Common myeloid progenitor, CD34-positive (primary cell): ENCODE results near the gene RTRAF.

Experiments used
- CTCF ChIA-PET: fragments of 350-600 bp; sonication (Branson Sonifier 250); formaldehyde crosslinking; loops from one replicate; lab custom pipeline; 2021; ENCODE audit warnings: antibody characterized with exemption; lab: Charles Lee
- POLR2A ChIA-PET: fragments of 350-600 bp; sonication (Branson Sonifier 250); formaldehyde crosslinking; loops from one replicate; lab custom pipeline; 2021; ENCODE audit warnings: antibody characterized with exemption; lab: Charles Lee
- DNase-seq, 3 donors: peaks; one replicate each; pipeline versions ENCODE4 v3.0.0 to v3.0.0-alpha.2; 2013
- H3K27ac ChIP-seq, 2 experiments: 1 replicate in 1 of 2; 2 replicates in 1 of 2; pipeline ENCODE4 v1.7.0; 2013; ENCODE audit warnings: inconsistent platforms in 2 of 2, low read length in 2 of 2, mild to moderate bottlenecking in 2 of 2, low read depth in 1 of 2, moderate library complexity in 1 of 2; ENCODE audit not compliant: severe bottlenecking in 2 of 2, insufficient read depth in 1 of 2, poor library complexity in 1 of 2
- H3K27me3 ChIP-seq, 5 experiments: replicated peaks in 2 of 5; 1 replicate in 3 of 5; 2 replicates in 2 of 5; pipeline versions ENCODE4 v1.6.1 to v1.7.0; 2013; ENCODE audit warnings: low read length in 4 of 5, mild to moderate bottlenecking in 2 of 5, moderate library complexity in 2 of 5, inconsistent platforms in 1 of 5; ENCODE audit not compliant: insufficient read depth in 5 of 5, control insufficient read depth in 4 of 5
- H3K36me3 ChIP-seq, 4 experiments: 1 replicate in 2 of 4; 2 replicates in 2 of 4; pipeline versions ENCODE4 v1.6.1 to v1.7.0; 2013; ENCODE audit warnings: low read length in 3 of 4, control low read depth in 1 of 4, mild to moderate bottlenecking in 1 of 4; ENCODE audit not compliant: control insufficient read depth in 4 of 4, insufficient read depth in 4 of 4
- H3K4me1 ChIP-seq, 4 experiments: 1 replicate in 3 of 4; 2 replicates in 1 of 4; pipeline versions ENCODE4 v1.6.1 to v1.7.1; 2013; ENCODE audit warnings: low read length in 3 of 4, mild to moderate bottlenecking in 3 of 4, control low read depth in 1 of 4, inconsistent platforms in 1 of 4, moderate library complexity in 1 of 4; ENCODE audit not compliant: control insufficient read depth in 4 of 4, insufficient read depth in 4 of 4; ENCODE audit errors: control extremely low read depth in 1 of 4
- H3K4me3 ChIP-seq, 7 experiments: 1 replicate in 4 of 7; 2 replicates in 3 of 7; pipeline versions ENCODE4 v1.5.1 to v1.7.0; 2013; ENCODE audit warnings: mild to moderate bottlenecking in 7 of 7, low read length in 6 of 7, moderate library complexity in 6 of 7, inconsistent platforms in 2 of 7, low read depth in 2 of 7, control low read depth in 1 of 7; ENCODE audit not compliant: insufficient read depth in 4 of 7, control insufficient read depth in 1 of 7; ENCODE audit errors: extremely low read depth in 1 of 7
- H3K9me3 ChIP-seq, 5 experiments: 1 replicate in 4 of 5; 2 replicates in 1 of 5; pipeline versions ENCODE4 v1.6.1 to v1.7.1; 2013; ENCODE audit warnings: low read length in 4 of 5, mild to moderate bottlenecking in 2 of 5, inconsistent platforms in 1 of 5, low read depth in 1 of 5, moderate library complexity in 1 of 5; ENCODE audit not compliant: control insufficient read depth in 4 of 5, insufficient read depth in 2 of 5; ENCODE audit errors: control extremely low read depth in 1 of 5
- WGBS: methylation state at CpG from one replicate; pipeline ENCODE4 v1.1.5; 2013; ENCODE audit not compliant: insufficient coverage; 5-methylcytosine and 5-hydroxymethylcytosine counted together

The RTRAF gene

GRCh38 chr14:52000019-52000582 is 10.8 kb downstream of the RTRAF start:
- POLR2A ChIA-PET: no interaction called here
- Histone ChIP-seq H3K9me3 (no peaks in the 10 kb centered on the region), H3K27ac (no peak overlapping the region), H3K36me3 (peaks cover 22 to 77% (median 51%) of the 10 kb centered on the region in 4 experiments), H3K4me1 (no peaks in the 10 kb centered on the region), H3K4me3 (no peak overlapping the region), H3K27me3 (no peaks in the 10 kb centered on the region)
- WGBS: no CpG with 5 or more reads among the region's 3 CpGs
- DNase-seq: no peak
- CTCF ChIA-PET: no interaction called here

- 100% methylated on average over 1 of the region's 3 CpGs for WGBS
- Histone ChIP-seq H3K36me3 (peaks cover 23 to 78% (median 52%) of the 10 kb centered on the region in 4 experiments), H3K9me3 (no peaks in the 10 kb centered on the region), H3K4me3 (no peak overlapping the region), H3K27ac (no peak overlapping the region), H3K4me1 (no peaks in the 10 kb centered on the region), H3K27me3 (no peaks in the 10 kb centered on the region)
- ChIA-PET POLR2A (no interaction called here), CTCF (no interaction called here)
- no peak for DNase-seq
Observed at GRCh38 chr14:52000696-52001095, 11.3 kb downstream of the RTRAF start.

DNA sequence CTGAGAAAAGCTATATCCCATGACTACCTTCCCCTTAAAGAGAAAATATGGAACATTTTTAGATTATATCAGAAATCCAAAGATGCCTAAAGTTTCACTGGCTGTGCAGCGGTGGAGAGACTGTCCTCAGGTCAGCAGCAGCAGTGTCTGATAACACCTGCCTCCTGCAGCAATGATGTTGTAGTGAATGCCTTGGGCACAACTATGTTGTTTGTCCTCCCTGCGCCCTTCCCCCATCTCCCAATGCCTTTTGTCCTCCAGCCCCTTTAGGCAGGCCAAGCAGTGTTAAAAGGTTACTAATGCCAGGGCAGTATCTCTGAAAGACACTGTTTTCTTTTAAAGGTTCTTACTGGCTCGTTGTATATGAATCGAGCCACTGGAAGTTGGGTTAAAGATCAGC is 13.2 kb downstream of the RTRAF start:
- no peaks in the 10 kb centered on the region for H3K4me1 ChIP-seq
- no peak overlapping the region for H3K4me3 ChIP-seq
- no peaks in the 10 kb centered on the region for H3K9me3 ChIP-seq
- no peaks in the 10 kb centered on the region for H3K27me3 ChIP-seq
- no peak overlapping the region for H3K27ac ChIP-seq
- no peak for DNase-seq
- 100% methylated on average over 2 of the region's 4 CpGs for WGBS
- POLR2A ChIA-PET: no interaction called here
- CTCF ChIA-PET: no interaction called here
- H3K36me3 ChIP-seq: peaks cover 32 to 87% (median 62%) of the 10 kb centered on the region in 4 experiments

DNA sequence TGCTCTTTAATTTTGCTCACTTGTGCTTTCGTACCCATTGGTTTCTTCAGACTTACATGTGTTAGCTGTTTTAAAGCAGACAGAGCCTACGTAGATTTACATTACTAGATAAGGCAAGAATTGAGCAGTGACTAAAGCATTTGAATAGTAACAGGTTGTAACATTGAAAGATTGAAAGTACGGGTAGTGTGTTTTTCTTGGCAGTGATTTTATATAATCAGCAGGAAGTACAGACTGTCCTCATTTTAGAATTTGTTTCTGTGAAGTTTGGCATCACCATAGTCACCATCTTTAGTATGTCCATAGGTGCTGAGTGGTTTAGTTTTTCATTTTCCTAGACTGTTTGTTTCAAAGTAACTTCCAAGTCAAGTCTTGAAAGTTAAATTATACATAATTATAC is 14.0 kb downstream of the RTRAF start:
- Histone ChIP-seq H3K4me3 (no peak overlapping the region), H3K9me3 (no peaks in the 10 kb centered on the region), H3K27ac (no peak overlapping the region), H3K27me3 (no peaks in the 10 kb centered on the region), H3K4me1 (no peaks in the 10 kb centered on the region), H3K36me3 (peaks cover 40 to 94% (median 66%) of the 10 kb centered on the region in 4 experiments)
- no peak for DNase-seq
- ChIA-PET POLR2A (no interaction called here), CTCF (interaction anchor here (1.8 kb wide), 1 partner anchor 12 kb away, joined by 6 read pairs; no protein-coding TSS in a partner anchor)
- WGBS: 93% methylated on average over 3 of the region's 3 CpGs

GRCh38 chr14:52005625-52006024 is 16.3 kb downstream of the RTRAF start:
- no CpG with 5 or more reads among the region's 2 CpGs for WGBS
- H3K27ac ChIP-seq: no peak overlapping the region
- ChIA-PET CTCF (interaction anchor here (0.8 kb wide), 1 partner anchor 11 kb away, joined by 3 read pairs; no protein-coding TSS in a partner anchor), POLR2A (no interaction called here)
- no peaks in the 10 kb centered on the region for H3K9me3 ChIP-seq
- no peaks in the 10 kb centered on the region for H3K4me1 ChIP-seq
- no peak overlapping the region for H3K4me3 ChIP-seq
- H3K36me3 ChIP-seq: peaks cover 38 to 98% (median 70%) of the 10 kb centered on the region in 4 experiments
- no peak for DNase-seq
- no peaks in the 10 kb centered on the region for H3K27me3 ChIP-seq

DNA sequence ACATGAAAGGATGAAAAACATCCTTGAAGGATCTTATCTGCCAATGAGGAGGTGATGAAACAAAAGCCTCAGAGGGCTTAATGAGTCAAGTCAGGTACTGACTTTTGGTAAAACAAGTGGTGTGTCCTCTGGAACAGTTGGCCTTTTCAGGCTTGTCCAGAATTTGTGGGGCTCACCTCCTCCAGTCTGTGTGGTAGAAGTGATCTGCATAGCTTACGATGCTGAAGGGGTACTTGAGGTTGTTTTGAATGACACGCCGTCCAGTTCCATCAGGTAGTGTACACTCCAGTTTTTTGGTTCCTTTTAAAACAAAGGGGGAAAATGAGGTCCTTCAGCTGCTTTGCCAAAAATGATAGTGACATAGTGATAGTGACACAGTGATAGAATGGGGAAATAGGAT is 17.0 kb downstream of the RTRAF start:
- H3K36me3 ChIP-seq: peaks cover 36 to 98% (median 72%) of the 10 kb centered on the region in 4 experiments
- H3K4me3 ChIP-seq: no peak overlapping the region
- ChIA-PET CTCF (interaction anchor here (1.2 to 1.4 kb wide), 4 partner anchors 9 to 39 kb away, joined by 3 to 4 read pairs (median 3); no protein-coding TSS in a partner anchor), POLR2A (no interaction called here)
- DNase-seq: no peak
- no peaks in the 10 kb centered on the region for H3K9me3 ChIP-seq
- H3K27ac ChIP-seq: no peak overlapping the region
- no CpG with 5 or more reads among the region's 3 CpGs for WGBS
- no peaks in the 10 kb centered on the region for H3K27me3 ChIP-seq
- H3K4me1 ChIP-seq: no peaks in the 10 kb centered on the region

DNA sequence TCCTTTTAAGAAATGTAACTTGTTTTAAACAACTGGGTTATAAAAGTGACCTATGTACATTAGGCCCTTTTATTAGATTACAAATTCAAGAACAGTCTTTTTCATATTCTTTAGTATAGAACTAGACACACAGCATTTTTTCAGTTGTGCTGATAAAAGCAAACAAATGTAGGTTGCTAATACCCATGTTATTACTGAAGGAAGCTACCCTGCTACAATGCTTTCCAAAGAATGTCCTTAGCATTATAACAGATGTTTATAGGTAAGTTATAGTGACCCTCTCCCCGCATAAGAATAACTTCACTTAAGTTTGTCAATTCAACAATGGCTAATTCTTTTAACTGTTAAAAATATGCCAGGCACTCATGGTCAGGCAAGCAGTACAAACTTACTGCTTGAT is 17.9 kb downstream of the RTRAF start:
- no peaks in the 10 kb centered on the region for H3K4me1 ChIP-seq
- no peak overlapping the region for H3K4me3 ChIP-seq
- CTCF ChIA-PET: interaction anchor here (1.2 to 1.4 kb wide), 4 partner anchors 9 to 39 kb away, joined by 3 to 4 read pairs (median 3); no protein-coding TSS in a partner anchor
- no CpG with 5 or more reads among the region's 1 CpG for WGBS
- no peak for DNase-seq
- H3K9me3 ChIP-seq: no peaks in the 10 kb centered on the region
- peaks cover 37 to 95% (median 71%) of the 10 kb centered on the region in 4 experiments for H3K36me3 ChIP-seq
- H3K27ac ChIP-seq: no peak overlapping the region
- H3K27me3 ChIP-seq: no peaks in the 10 kb centered on the region
- POLR2A ChIA-PET: no interaction called here
